K562 (cell line): ENCODE results near the gene S100A9. TPM values are rescaled to one million over a fixed set of nuclear protein-coding genes. Genes with fewer than 3 reads are reported as not detected.

Experiments used
- ATAC-seq: fragments of 200-7000 bp; cut with Tn5 transposase; 3 replicates; pipeline ENCODE4 v1.9.1; 2020; ENCODE audit warnings: moderate library complexity
- BruUV-seq: library from RNA; stranded (reverse); fragments of 400-500 nt; replicated peaks from 2 replicates; lab custom pipeline; 2021; lab: Mats Ljungman, UMichigan
- CTCF ChIA-PET: fragments of 300-600 bp; formaldehyde crosslinking; extraction: SDS; loops from one replicate; lab custom pipeline; 2021; ENCODE audit warnings: low intra/inter-chr PET ratio; lab: Yijun Ruan, JAX
- POLR2A ChIA-PET: fragments of 300-600, 350-650 bp; sonication (Branson Sonifier 250); formaldehyde crosslinking; extraction: SDS; loops from one replicate; lab custom pipeline; 2021; ENCODE audit warnings: antibody characterized with exemption, inconsistent platforms; lab: Yijun Ruan, JAX
- DNase-seq, 4 experiments: peaks; one replicate each; pipeline versions ENCODE4 v3.0.0 to v3.0.0-alpha.2; 2011 to 2018; ENCODE audit warnings: low spot score in 3 of 4, mixed read lengths in 3 of 4; ENCODE audit errors: extremely low read depth in 1 of 4
- FAIRE-seq: peaks from 2 replicates; lab custom pipeline; 2011; peaks lifted over from hg19 to GRCh38; lab: Jason Lieb, UNC
- H2AFZ ChIP-seq: 2 replicates; pipeline ENCODE4 v1.6.0; 2011; ENCODE audit warnings: low read depth, low read length, control low read depth, inconsistent platforms
- H3K27ac ChIP-seq: fragments of 200-600 bp; 3 replicates; pipeline ENCODE4 v1.8.0; 2011; ENCODE audit warnings: low read depth, mild to moderate bottlenecking, control low read depth, inconsistent platforms, low read length, moderate library complexity, mixed read lengths; ENCODE audit errors: extremely low read depth
- H3K27me3 ChIP-seq, 2 experiments: fragments of 300-600 bp in 1 of 2; 2 replicates in 1 of 2; 3 replicates in 1 of 2; pipeline versions ENCODE4 v1.6.0 to v1.8.0; 2011; ENCODE audit warnings: inconsistent platforms in 2 of 2, low read length in 2 of 2, mild to moderate bottlenecking in 1 of 2, mixed read lengths in 1 of 2, moderate library complexity in 1 of 2; ENCODE audit not compliant: control insufficient read depth in 2 of 2, insufficient read depth in 2 of 2
- H3K36me3 ChIP-seq: fragments of 300-600 bp; 3 replicates; pipeline ENCODE4 v1.8.0; 2011; ENCODE audit warnings: mild to moderate bottlenecking, low read length, inconsistent platforms; ENCODE audit not compliant: control insufficient read depth, insufficient read depth
- H3K4me1 ChIP-seq, 2 experiments: fragments of 200-600 bp in 1 of 2; replicated peaks in 1 of 2; 2 replicates in 1 of 2; 3 replicates in 1 of 2; pipeline versions ENCODE4 v1.5.1 to v1.8.0; 2011; ENCODE audit warnings: inconsistent platforms in 2 of 2, low read length in 2 of 2, mild to moderate bottlenecking in 1 of 2, mixed read lengths in 1 of 2, moderate library complexity in 1 of 2; ENCODE audit not compliant: control insufficient read depth in 2 of 2, insufficient read depth in 2 of 2
- H3K4me2 ChIP-seq: 2 replicates; pipeline ENCODE4 v1.6.1; 2011; ENCODE audit warnings: low read length, control low read depth, inconsistent platforms, mixed read lengths; ENCODE audit not compliant: insufficient read depth
- H3K4me3 ChIP-seq: fragments of 200-600 bp; sonication (generic), shearing (Covaris generic); 2 replicates; pipeline ENCODE4 v1.5.1; 2016; ENCODE audit warnings: control low read depth, inconsistent platforms
- H3K79me2 ChIP-seq: fragments of 200-600 bp; 3 replicates; pipeline ENCODE4 v1.8.0; 2011; ENCODE audit warnings: low read length, inconsistent platforms; ENCODE audit not compliant: control insufficient read depth, insufficient read depth
- H3K9ac ChIP-seq, 2 experiments: 2 replicates each; pipeline versions ENCODE4 v1.6.0 to v1.6.1; 2011; ENCODE audit warnings: low read depth in 2 of 2, low read length in 2 of 2, control low read depth in 1 of 2, inconsistent platforms in 1 of 2, mild to moderate bottlenecking in 1 of 2, mixed read lengths in 1 of 2; ENCODE audit not compliant: insufficient read depth in 1 of 2
- H3K9me1 ChIP-seq: one replicate; pipeline ENCODE4 v1.6.0; 2011; ENCODE audit warnings: inconsistent platforms, mild to moderate bottlenecking, low read length, moderate library complexity; ENCODE audit not compliant: control insufficient read depth, insufficient read depth
- H3K9me3 ChIP-seq: replicated peaks from 2 replicates; pipeline ENCODE4 v1.5.1; 2011; ENCODE audit warnings: low read depth, low read length, inconsistent platforms; ENCODE audit not compliant: control insufficient read depth, insufficient read depth
- H4K20me1 ChIP-seq: replicated peaks from 2 replicates; pipeline ENCODE4 v1.6.1; 2011; ENCODE audit warnings: low read length, inconsistent platforms, mixed read lengths; ENCODE audit not compliant: control insufficient read depth, insufficient read depth
- ARID4B ChIP-seq: sonication (generic); formaldehyde crosslinking; IDR thresholded peaks from 2 replicates; pipeline ENCODE4 v1.8.0; 2022; ENCODE audit warnings: mild to moderate bottlenecking, missing genetic modification reagents
- CEBPG ChIP-seq, 3 experiments: fragments of 200-800 bp in 1 of 3; sonication (Bioruptor generic) in 1 of 3; sonication (generic) in 1 of 3; formaldehyde crosslinking in 1 of 3; IDR thresholded peaks in 2 of 3; conservative IDR thresholded peaks in 1 of 3; 2 replicates each; pipeline versions ENCODE4 v1.6.1 to v1.8.0; 2016 to 2022; ENCODE audit warnings: missing compliant biosample characterization in 2 of 3, missing genetic modification characterization in 2 of 3, mild to moderate bottlenecking in 1 of 3, missing genetic modification reagents in 1 of 3
- E2F8 ChIP-seq: fragments of 450-650 bp; IDR thresholded peaks from 2 replicates; pipeline ENCODE4 v1.7.1; 2018; ENCODE audit warnings: mild to moderate bottlenecking, low read depth; ENCODE audit not compliant: partially characterized antibody
- ELF4 ChIP-seq: fragments of 450-650 bp; formaldehyde crosslinking; IDR thresholded peaks from 2 replicates; pipeline ENCODE4 v1.4.0; 2022; ENCODE audit warnings: missing genetic modification characterization
- HMBOX1 ChIP-seq: sonication (generic); IDR thresholded peaks from 2 replicates; pipeline ENCODE4 v1.6.1; 2016
- ID3 ChIP-seq, 2 experiments: fragments of 250-450 bp in 1 of 2; fragments of 450-650 bp in 1 of 2; sonication (Bioruptor Pico) in 1 of 2; IDR thresholded peaks; 2 replicates each; pipeline versions ENCODE4 v1.6.1 to v1.8.0; 2016 to 2021; ENCODE audit warnings: mild to moderate bottlenecking in 2 of 2, moderate library complexity in 2 of 2, missing compliant biosample characterization in 1 of 2, missing genetic modification characterization in 1 of 2
- NFE2 ChIP-seq: IDR thresholded peaks from 2 replicates; pipeline ENCODE4 v1.6.1; 2014; ENCODE audit warnings: antibody characterized with exemption, low read depth
- RAD51 ChIP-seq: fragments of 450-650 bp; IDR thresholded peaks from 2 replicates; pipeline ENCODE4 v1.7.1; 2016; ENCODE audit warnings: low read depth, mild to moderate bottlenecking, borderline replicate concordance
- SREBF2 ChIP-seq: sonication (generic); formaldehyde crosslinking; IDR thresholded peaks from 2 replicates; pipeline ENCODE4 v1.4.0; 2020; ENCODE audit warnings: mild to moderate bottlenecking, missing genetic modification reagents
- ZC3H4 ChIP-seq: sonication (generic); formaldehyde crosslinking; IDR thresholded peaks from 2 replicates; pipeline ENCODE4 v1.9.0; 2021; ENCODE audit warnings: missing genetic modification reagents, borderline replicate concordance
- ZNF431 ChIP-seq: sonication (generic); formaldehyde crosslinking; IDR thresholded peaks from 2 replicates; pipeline ENCODE4 v1.8.0; 2022; ENCODE audit warnings: mild to moderate bottlenecking, missing genetic modification reagents
- WGBS: fragments of 100-300 bp; shearing (Covaris generic); methylation state at CpG from one replicate; pipeline ENCODE4 v1.1.6; 2016; ENCODE audit warnings: low coverage, mixed read lengths; ENCODE audit not compliant: insufficient coverage; ENCODE audit errors: missing lambda C conversion rate; 5-methylcytosine and 5-hydroxymethylcytosine counted together
- in situ Hi-C: fragments of 300-500 bp; cut with MboI; formaldehyde crosslinking; loops from 4 replicates; pipeline ENCODE4 v1.15.0; 2018; ENCODE audit warnings: inconsistent platforms, mixed read lengths
- intact Hi-C: fragments of 100-400 bp; cut with micrococcal nuclease; formaldehyde crosslinking; loops from 2 replicates; pipeline ENCODE4 v1.14.2; 2022
- polyA plus RNA-seq, 8 experiments: library from polyadenylated mRNA; depleted of rRNA in 4 of 8; stranded (reverse) in 5 of 8; unstranded in 3 of 8; fragments of >200 nt; fragmentation: Nextera tagmentation in 2 of 8; fragmentation: Illumina TruSeq in 1 of 8; extraction: Ambion mirVana in 2 of 8; extraction: Trizol in 1 of 8; gene quantifications; 2 replicates each; pipeline versions ENCODE4 v1.2.1 to v1.2.3, GENCODE V29; 2011 to 2014; ENCODE audit warnings: inconsistent platforms in 1 of 8, missing spikeins in 1 of 8
- total RNA-seq, 7 experiments: library from RNA; depleted of rRNA in 6 of 7; stranded (reverse); fragments of >200 nt in 6 of 7; fragmentation: Illumina TruSeq in 2 of 7; extraction: Trizol in 2 of 7; gene quantifications; 2 replicates each; pipeline versions ENCODE4 v1.2.1 to v1.2.3, GENCODE V29; 2011 to 2021; ENCODE audit warnings: low replicate concordance in 1 of 7

S100A9 gene
- total and polyA plus RNA-seq, 9 of the 15 experiments (the other 6 are each of a cell fraction or from before 2014, with no cell fraction given): 0.80 TPM; not detected in 8

- TF ChIP-seq ARID4B (CRISPR knock-in tag) (no peak), ID3 (CRISPR knock-in tag; IDR thresholded peaks at IDR 0.05) (no peak), ID3 (tag; IDR thresholded peaks at IDR 0.05) (no peak)
- TF ChIP-seq, all 486 proteins: peak for 0
Observed at GRCh38 chr1:153367090-153367489, 9.4 kb downstream of the S100A9 start (continued).

- no peak overlapping the region for H3K27ac ChIP-seq
- no peaks in the 10 kb centered on the region for H3K36me3 ChIP-seq
- H3K4me1 ChIP-seq: no peaks in the 10 kb centered on the region
- DNase-seq (no peak), FAIRE-seq (no peak), ATAC-seq (no peak)
- WGBS: 0% methylated on average over 2 of the region's 2 CpGs
- H3K9ac ChIP-seq: no peak overlapping the region
- no peaks in the 10 kb centered on the region for H3K79me2 ChIP-seq
- H3K27me3 ChIP-seq: peaks cover 3 to 32% of the 10 kb centered on the region in 2 experiments; a peak in 3 of 5 replicates
- no peaks in the 10 kb centered on the region for H3K9me1 ChIP-seq
- no peaks in the 10 kb centered on the region for H4K20me1 ChIP-seq
- H3K4me2 ChIP-seq: no peak overlapping the region
- intact Hi-C loops: no loop called here
- H2AFZ ChIP-seq: no peak overlapping the region
- H3K9me3 ChIP-seq: no peaks in the 10 kb centered on the region
- H3K4me3 ChIP-seq: no peak overlapping the region
- in situ Hi-C loops: no loop called here
- ChIA-PET CTCF (interaction anchor here (0.6 kb wide), 1 partner anchor 692 kb away, joined by 3 read pairs; no protein-coding TSS in a partner anchor), POLR2A (no interaction called here)
- no TSS peak for BruUV-seq
- TF ChIP-seq ZC3H4 (CRISPR knock-in tag): no peak
- TF ChIP-seq HMBOX1: peak; percentile 28; the same call in 1 of the 2 replicates
- no peak for TF ChIP-seq RAD51
- TF ChIP-seq NFE2: no peak
- no peak for TF ChIP-seq SREBF2 (CRISPR knock-in tag)
- TF ChIP-seq CEBPG (CRISPR knock-in tag; IDR thresholded peaks at IDR 0.05): no peak
- peak; percentile 77 to 86 for TF ChIP-seq CEBPG (tag; conservative IDR thresholded peaks at IDR 0.05 in 1 of 2, IDR thresholded peaks at IDR 0.05 in 1 of 2)
- TF ChIP-seq ELF4: no peak
- TF ChIP-seq ZNF431 (CRISPR knock-in tag): no peak
- no peak for TF ChIP-seq E2F8
Observed at GRCh38 chr1:153368495-153368894, 10.8 kb downstream of the S100A9 start.
